ENCODE measurements around the gene GABRG2.

GRCh38 chr5:162202285-162202880, 134.8 kb downstream of the GABRG2 start:
- no peak for TF ChIP-seq CTCF (optimal IDR thresholded peaks at IDR 0.05 in 1 of 3, IDR thresholded peaks at IDR 0.05 in 1 of 3, conservative IDR thresholded peaks at IDR 0.05 in 1 of 3; ENCODE audit: extremely low read depth in 1 of 3, insufficient read depth in 2 of 3, low read length in 3 of 3)
- no peak for TF ChIP-seq EZH2 (IDR thresholded peaks at IDR 0.05; ENCODE audit: low read length)

All from keratinocyte (primary cell).